Measurements from ENCODE around the gene CDH15.

The CDH15 gene

DNA sequence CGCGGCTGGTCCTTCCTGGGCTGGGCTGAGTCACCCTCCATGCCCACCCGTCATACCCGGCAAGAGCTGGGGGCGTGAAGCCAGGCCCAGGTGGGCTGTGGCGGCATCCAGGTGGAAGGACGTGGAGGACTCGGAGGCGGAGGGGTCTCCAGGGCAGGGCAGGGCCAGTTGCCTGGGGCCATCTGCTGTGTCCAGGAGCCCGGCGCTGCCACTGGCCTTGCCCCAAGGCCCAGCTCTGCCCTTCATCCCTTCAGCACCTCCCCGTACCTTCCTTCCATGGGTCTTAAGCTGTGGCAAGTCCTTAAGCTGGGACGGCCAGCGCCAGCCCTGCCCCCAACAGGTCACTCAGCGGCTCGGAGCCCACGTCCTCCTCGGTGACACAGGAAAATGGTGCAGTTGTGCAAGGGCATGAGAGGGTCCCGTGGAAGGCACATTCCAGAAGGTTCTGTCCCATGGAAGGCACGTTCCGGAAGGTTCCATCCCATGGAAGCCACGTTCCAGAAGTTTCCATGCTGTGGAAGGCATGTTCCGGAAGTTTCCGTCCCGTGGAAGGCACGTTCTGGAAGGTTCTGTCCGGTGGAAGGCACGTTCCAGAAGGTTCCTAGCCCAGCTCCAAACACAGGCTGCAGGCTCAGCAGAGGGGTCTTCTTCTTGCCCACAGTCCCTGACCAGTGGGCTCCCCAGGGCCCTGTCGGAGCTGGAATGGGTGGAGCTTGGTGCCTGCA lies 10.4 kb upstream of the CDH15 start:
- ChIA-PET CTCF (no interaction called here), POLR2A (interaction anchor here (0.6 kb wide), 1 partner anchor 20 kb away, joined by 3 read pairs; no protein-coding TSS in a partner anchor)

DNA sequence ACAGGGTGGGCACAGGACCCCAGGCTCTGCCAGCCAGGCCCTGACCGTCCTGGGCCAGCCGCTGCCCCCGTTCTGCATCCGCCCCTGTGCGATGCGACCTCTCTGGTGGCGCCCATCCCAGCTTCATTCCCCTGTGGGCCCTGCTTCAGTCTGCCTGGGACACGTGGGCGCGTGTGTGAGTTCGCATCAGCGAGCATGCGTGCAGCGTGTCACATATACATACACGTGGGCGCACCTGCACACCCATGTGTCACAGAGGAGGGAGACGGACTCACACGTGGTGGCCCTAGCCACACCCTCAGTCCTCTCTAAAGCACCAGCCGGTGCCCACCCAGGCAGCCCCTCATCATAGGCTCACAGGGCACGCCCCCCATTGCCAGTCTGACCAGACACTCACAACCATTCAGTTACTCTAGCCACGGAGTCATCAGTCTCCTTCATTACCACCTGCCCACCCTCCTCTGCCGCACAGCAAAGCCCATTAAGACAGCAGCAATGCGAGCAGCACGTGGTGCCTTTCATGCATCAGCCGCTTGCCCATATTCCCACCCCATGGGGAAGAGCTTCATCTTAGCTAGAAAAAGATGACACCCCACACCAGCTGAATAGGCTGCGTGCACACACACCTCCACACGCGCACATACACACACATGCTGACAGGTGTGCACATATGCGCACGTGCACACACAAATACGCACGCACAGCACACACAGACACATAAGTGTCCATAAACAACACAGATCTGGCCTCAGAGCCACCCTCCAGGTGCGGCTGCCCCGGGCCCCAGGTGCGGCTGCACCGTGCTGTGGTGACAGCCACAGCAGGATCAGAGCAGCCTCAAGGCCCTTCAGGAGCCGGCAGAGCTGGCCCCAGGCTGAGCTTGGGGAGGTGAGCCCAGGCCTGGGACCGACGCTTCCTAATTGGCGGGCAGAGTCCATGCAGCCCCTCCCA lies 9.5 kb upstream of the CDH15 start:
- Histone ChIP-seq H3K27ac (ENCODE audit: extremely low read depth, low read depth, low read length) (no peak overlapping the region), H3K36me3 (ENCODE audit: control insufficient read depth in 2 of 2, insufficient read depth in 1 of 2, low read length in 2 of 2) (no peaks in the 10 kb centered on the region), H3K4me1 (ENCODE audit: control insufficient read depth, insufficient read depth, low read length) (no peaks in the 10 kb centered on the region; the same call in 1 of the 2 replicates), H3K9me3 (ENCODE audit: control insufficient read depth, insufficient read depth, low read depth, low read length) (no peaks in the 10 kb centered on the region), H3K4me3 (ENCODE audit: low read depth, low read length) (no peak overlapping the region)
- TF ChIP-seq ZNF23 (tag by site-specific recombination; IDR thresholded peaks at IDR 0.05; ENCODE audit: borderline replicate concordance) (no peak), ZFP3 (tag by site-specific recombination; IDR thresholded peaks at IDR 0.05; ENCODE audit: low read depth) (no peak), ZXDB (tag by site-specific recombination; IDR thresholded peaks at IDR 0.05) (no peak), ZNF624 (tag by site-specific recombination; IDR thresholded peaks at IDR 0.05) (no peak), ZNF791 (tag by site-specific recombination; IDR thresholded peaks at IDR 0.05) (no peak), ZBTB1 (tag by site-specific recombination; IDR thresholded peaks at IDR 0.05) (no peak), ZNF626 (tag by site-specific recombination; IDR thresholded peaks at IDR 0.05) (no peak)
- TF ChIP-seq, protein P1, sequence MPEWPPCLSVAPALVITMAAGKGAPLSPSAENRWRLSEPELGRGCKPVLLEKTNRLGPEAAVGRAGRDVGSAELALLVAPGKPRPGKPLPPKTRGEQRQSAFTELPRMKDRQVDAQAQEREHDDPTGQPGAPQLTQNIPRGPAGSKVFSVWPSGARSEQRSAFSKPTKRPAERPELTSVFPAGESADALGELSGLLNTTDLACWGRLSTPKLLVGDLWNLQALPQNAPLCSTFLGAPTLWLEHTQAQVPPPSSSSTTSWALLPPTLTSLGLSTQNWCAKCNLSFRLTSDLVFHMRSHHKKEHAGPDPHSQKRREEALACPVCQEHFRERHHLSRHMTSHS (tag by site-specific recombination; IDR thresholded peaks at IDR 0.05), result no peak
- TF ChIP-seq, protein P2, sequence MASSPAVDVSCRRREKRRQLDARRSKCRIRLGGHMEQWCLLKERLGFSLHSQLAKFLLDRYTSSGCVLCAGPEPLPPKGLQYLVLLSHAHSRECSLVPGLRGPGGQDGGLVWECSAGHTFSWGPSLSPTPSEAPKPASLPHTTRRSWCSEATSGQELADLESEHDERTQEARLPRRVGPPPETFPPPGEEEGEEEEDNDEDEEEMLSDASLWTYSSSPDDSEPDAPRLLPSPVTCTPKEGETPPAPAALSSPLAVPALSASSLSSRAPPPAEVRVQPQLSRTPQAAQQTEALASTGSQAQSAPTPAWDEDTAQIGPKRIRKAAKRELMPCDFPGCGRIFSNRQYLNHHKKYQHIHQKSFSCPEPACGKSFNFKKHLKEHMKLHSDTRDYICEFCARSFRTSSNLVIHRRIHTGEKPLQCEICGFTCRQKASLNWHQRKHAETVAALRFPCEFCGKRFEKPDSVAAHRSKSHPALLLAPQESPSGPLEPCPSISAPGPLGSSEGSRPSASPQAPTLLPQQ (tag by site-specific recombination; IDR thresholded peaks at IDR 0.05), result no peak
- ChIA-PET POLR2A (no interaction called here), CTCF (no interaction called here)

More for the DNA sequence above, 10.4 kb upstream of the CDH15 start:
- no peak overlapping the region for H3K27ac ChIP-seq (ENCODE audit: extremely low read depth, low read depth, low read length)
- TF ChIP-seq, protein P3, sequence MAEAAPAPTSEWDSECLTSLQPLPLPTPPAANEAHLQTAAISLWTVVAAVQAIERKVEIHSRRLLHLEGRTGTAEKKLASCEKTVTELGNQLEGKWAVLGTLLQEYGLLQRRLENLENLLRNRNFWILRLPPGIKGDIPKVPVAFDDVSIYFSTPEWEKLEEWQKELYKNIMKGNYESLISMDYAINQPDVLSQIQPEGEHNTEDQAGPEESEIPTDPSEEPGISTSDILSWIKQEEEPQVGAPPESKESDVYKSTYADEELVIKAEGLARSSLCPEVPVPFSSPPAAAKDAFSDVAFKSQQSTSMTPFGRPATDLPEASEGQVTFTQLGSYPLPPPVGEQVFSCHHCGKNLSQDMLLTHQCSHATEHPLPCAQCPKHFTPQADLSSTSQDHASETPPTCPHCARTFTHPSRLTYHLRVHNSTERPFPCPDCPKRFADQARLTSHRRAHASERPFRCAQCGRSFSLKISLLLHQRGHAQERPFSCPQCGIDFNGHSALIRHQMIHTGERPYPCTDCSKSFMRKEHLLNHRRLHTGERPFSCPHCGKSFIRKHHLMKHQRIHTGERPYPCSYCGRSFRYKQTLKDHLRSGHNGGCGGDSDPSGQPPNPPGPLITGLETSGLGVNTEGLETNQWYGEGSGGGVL (tag by site-specific recombination; IDR thresholded peaks at IDR 0.05), result no peak
- TF ChIP-seq ZNF707 (tag by site-specific recombination; IDR thresholded peaks at IDR 0.05) (no peak), YY1 (tag by site-specific recombination; IDR thresholded peaks at IDR 0.05) (no peak)
- TF ChIP-seq, protein P4, sequence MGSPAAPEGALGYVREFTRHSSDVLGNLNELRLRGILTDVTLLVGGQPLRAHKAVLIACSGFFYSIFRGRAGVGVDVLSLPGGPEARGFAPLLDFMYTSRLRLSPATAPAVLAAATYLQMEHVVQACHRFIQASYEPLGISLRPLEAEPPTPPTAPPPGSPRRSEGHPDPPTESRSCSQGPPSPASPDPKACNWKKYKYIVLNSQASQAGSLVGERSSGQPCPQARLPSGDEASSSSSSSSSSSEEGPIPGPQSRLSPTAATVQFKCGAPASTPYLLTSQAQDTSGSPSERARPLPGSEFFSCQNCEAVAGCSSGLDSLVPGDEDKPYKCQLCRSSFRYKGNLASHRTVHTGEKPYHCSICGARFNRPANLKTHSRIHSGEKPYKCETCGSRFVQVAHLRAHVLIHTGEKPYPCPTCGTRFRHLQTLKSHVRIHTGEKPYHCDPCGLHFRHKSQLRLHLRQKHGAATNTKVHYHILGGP (tag by site-specific recombination; IDR thresholded peaks at IDR 0.05), result no peak
- TF ChIP-seq, protein P5, sequence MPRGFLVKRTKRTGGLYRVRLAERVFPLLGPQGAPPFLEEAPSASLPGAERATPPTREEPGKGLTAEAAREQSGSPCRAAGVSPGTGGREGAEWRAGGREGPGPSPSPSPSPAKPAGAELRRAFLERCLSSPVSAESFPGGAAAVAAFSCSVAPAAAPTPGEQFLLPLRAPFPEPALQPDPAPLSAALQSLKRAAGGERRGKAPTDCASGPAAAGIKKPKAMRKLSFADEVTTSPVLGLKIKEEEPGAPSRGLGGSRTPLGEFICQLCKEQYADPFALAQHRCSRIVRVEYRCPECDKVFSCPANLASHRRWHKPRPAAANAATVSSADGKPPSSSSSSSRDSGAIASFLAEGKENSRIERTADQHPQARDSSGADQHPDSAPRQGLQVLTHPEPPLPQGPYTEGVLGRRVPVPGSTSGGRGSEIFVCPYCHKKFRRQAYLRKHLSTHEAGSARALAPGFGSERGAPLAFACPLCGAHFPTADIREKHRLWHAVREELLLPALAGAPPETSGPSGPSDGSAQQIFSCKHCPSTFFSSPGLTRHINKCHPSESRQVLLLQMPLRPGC (tag by site-specific recombination; IDR thresholded peaks at IDR 0.05), result no peak
- TF ChIP-seq, protein P6, sequence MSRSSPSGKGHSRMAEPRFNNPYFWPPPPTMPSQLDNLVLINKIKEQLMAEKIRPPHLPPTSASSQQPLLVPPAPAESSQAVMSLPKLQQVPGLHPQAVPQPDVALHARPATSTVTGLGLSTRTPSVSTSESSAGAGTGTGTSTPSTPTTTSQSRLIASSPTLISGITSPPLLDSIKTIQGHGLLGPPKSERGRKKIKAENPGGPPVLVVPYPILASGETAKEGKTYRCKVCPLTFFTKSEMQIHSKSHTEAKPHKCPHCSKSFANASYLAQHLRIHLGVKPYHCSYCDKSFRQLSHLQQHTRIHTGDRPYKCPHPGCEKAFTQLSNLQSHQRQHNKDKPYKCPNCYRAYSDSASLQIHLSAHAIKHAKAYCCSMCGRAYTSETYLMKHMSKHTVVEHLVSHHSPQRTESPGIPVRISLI (tag by site-specific recombination; IDR thresholded peaks at IDR 0.05), result no peak
- TF ChIP-seq, protein P7, sequence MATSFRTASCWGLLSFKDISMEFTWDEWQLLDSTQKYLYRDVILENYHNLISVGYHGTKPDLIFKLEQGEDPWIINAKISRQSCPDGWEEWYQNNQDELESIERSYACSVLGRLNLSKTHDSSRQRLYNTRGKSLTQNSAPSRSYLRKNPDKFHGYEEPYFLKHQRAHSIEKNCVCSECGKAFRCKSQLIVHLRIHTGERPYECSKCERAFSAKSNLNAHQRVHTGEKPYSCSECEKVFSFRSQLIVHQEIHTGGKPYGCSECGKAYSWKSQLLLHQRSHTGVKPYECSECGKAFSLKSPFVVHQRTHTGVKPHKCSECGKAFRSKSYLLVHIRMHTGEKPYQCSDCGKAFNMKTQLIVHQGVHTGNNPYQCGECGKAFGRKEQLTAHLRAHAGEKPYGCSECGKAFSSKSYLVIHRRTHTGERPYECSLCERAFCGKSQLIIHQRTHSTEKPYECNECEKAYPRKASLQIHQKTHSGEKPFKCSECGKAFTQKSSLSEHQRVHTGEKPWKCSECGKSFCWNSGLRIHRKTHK (tag by site-specific recombination; IDR thresholded peaks at IDR 0.05), result no peak
- no peaks in the 10 kb centered on the region for H3K4me1 ChIP-seq (ENCODE audit: control insufficient read depth, insufficient read depth, low read length)
- no peaks in the 10 kb centered on the region for H3K9me3 ChIP-seq (ENCODE audit: control insufficient read depth, insufficient read depth, low read depth, low read length)
- no peaks in the 10 kb centered on the region for H3K36me3 ChIP-seq (ENCODE audit: control insufficient read depth in 2 of 2, insufficient read depth in 1 of 2, low read length in 2 of 2)
- H3K4me3 ChIP-seq (ENCODE audit: low read depth, low read length), result no peak overlapping the region
